HG03520 (cell line): Measurements from ENCODE around the gene BMPR1A.
A peak's percentile ranks its signal among the peaks of the same experiment; 100 is the strongest.

Experiments used
- ATAC-seq: cut with Tn5 transposase; IDR thresholded peaks from one replicate; pipeline ENCODE4 v1.9.1; 2021; ENCODE audit warnings: mild to moderate bottlenecking, moderate library complexity; ENCODE audit not compliant: unreplicated experiment

BMPR1A gene

GRCh38 chr10:86759073-86759672, 2.8 kb downstream of the BMPR1A start:
- ATAC-seq = no peak

- no peak for ATAC-seq
Measured at GRCh38 chr10:86763404-86763803, 7.0 kb downstream of the BMPR1A start.

- ATAC-seq = no peak
Measured at GRCh38 chr10:86765548-86765947, 9.1 kb downstream of the BMPR1A start.

- ATAC-seq = no peak
Measured at GRCh38 chr10:86768412-86769062, 12.1 kb downstream of the BMPR1A start.

GRCh38 chr10:86769991-86770390, 13.6 kb downstream of the BMPR1A start:
- no peak for ATAC-seq

- no peak for ATAC-seq
Measured at GRCh38 chr10:86770412-86770960, 14.1 kb downstream of the BMPR1A start.

GRCh38 chr10:86773498-86773897, 17.1 kb downstream of the BMPR1A start:
- ATAC-seq = no peak

- ATAC-seq = peak; percentile 63
Measured at GRCh38 chr10:86775056-86775869, 18.8 kb downstream of the BMPR1A start.

GRCh38 chr10:86775870-86776180, 19.4 kb downstream of the BMPR1A start:
- ATAC-seq = no peak

GRCh38 chr10:86779220-86780017, 23.0 kb downstream of the BMPR1A start:
- no peak for ATAC-seq

GRCh38 chr10:86782701-86783418, 26.4 kb downstream of the BMPR1A start:
- no peak for ATAC-seq

- no peak for ATAC-seq
Measured at GRCh38 chr10:86785037-86785436, 28.6 kb downstream of the BMPR1A start.

GRCh38 chr10:86785968-86786367, 29.5 kb downstream of the BMPR1A start:
- ATAC-seq = no peak

- no peak for ATAC-seq
Measured at GRCh38 chr10:86786368-86786767, 29.9 kb downstream of the BMPR1A start.

GRCh38 chr10:86790394-86790793, 34.0 kb downstream of the BMPR1A start:
- ATAC-seq = no peak

GRCh38 chr10:86792461-86793167, 36.2 kb downstream of the BMPR1A start:
- ATAC-seq = no peak

GRCh38 chr10:86793696-86794095, 37.3 kb downstream of the BMPR1A start:
- ATAC-seq = no peak

- no peak for ATAC-seq
Measured at GRCh38 chr10:86795353-86795752, 38.9 kb downstream of the BMPR1A start.

- ATAC-seq = no peak
Measured at GRCh38 chr10:86798025-86798424, 41.6 kb downstream of the BMPR1A start.

- peak; percentile 73 for ATAC-seq
Measured at GRCh38 chr10:86798611-86799010, 42.2 kb downstream of the BMPR1A start.
